K562 (cell line): ENCODE measurements around the gene TMEM132C. TPM values are rescaled to one million over a fixed set of nuclear protein-coding genes. Genes with fewer than 3 reads are reported as not detected.

Experiments
- ATAC-seq: fragments of 200-7000 bp; cut with Tn5 transposase; 3 replicates; pipeline ENCODE4 v1.9.1; 2020; ENCODE audit warnings: moderate library complexity
- BruUV-seq: library from RNA; stranded (reverse); fragments of 400-500 nt; replicated peaks from 2 replicates; lab custom pipeline; 2021; lab: Mats Ljungman, UMichigan
- CTCF ChIA-PET: fragments of 300-600 bp; formaldehyde crosslinking; extraction: SDS; loops from one replicate; lab custom pipeline; 2021; ENCODE audit warnings: low intra/inter-chr PET ratio; lab: Yijun Ruan, JAX
- POLR2A ChIA-PET: fragments of 300-600, 350-650 bp; sonication (Branson Sonifier 250); formaldehyde crosslinking; extraction: SDS; loops from one replicate; lab custom pipeline; 2021; ENCODE audit warnings: antibody characterized with exemption, inconsistent platforms; lab: Yijun Ruan, JAX
- DNase-seq, 4 experiments: peaks; one replicate each; pipeline versions ENCODE4 v3.0.0 to v3.0.0-alpha.2; 2011 to 2018; ENCODE audit warnings: low spot score in 3 of 4, mixed read lengths in 3 of 4; ENCODE audit errors: extremely low read depth in 1 of 4
- FAIRE-seq: peaks from 2 replicates; lab custom pipeline; 2011; peaks lifted over from hg19 to GRCh38; lab: Jason Lieb, UNC
- H2AFZ ChIP-seq: 2 replicates; pipeline ENCODE4 v1.6.0; 2011; ENCODE audit warnings: low read depth, low read length, control low read depth, inconsistent platforms
- H3K27ac ChIP-seq: fragments of 200-600 bp; 3 replicates; pipeline ENCODE4 v1.8.0; 2011; ENCODE audit warnings: low read depth, mild to moderate bottlenecking, control low read depth, inconsistent platforms, low read length, moderate library complexity, mixed read lengths; ENCODE audit errors: extremely low read depth
- H3K27me3 ChIP-seq, 2 experiments: fragments of 300-600 bp in 1 of 2; 2 replicates in 1 of 2; 3 replicates in 1 of 2; pipeline versions ENCODE4 v1.6.0 to v1.8.0; 2011; ENCODE audit warnings: inconsistent platforms in 2 of 2, low read length in 2 of 2, mild to moderate bottlenecking in 1 of 2, mixed read lengths in 1 of 2, moderate library complexity in 1 of 2; ENCODE audit not compliant: control insufficient read depth in 2 of 2, insufficient read depth in 2 of 2
- H3K36me3 ChIP-seq: fragments of 300-600 bp; 3 replicates; pipeline ENCODE4 v1.8.0; 2011; ENCODE audit warnings: mild to moderate bottlenecking, low read length, inconsistent platforms; ENCODE audit not compliant: control insufficient read depth, insufficient read depth
- H3K4me1 ChIP-seq, 2 experiments: fragments of 200-600 bp in 1 of 2; replicated peaks in 1 of 2; 2 replicates in 1 of 2; 3 replicates in 1 of 2; pipeline versions ENCODE4 v1.5.1 to v1.8.0; 2011; ENCODE audit warnings: inconsistent platforms in 2 of 2, low read length in 2 of 2, mild to moderate bottlenecking in 1 of 2, mixed read lengths in 1 of 2, moderate library complexity in 1 of 2; ENCODE audit not compliant: control insufficient read depth in 2 of 2, insufficient read depth in 2 of 2
- H3K4me2 ChIP-seq: 2 replicates; pipeline ENCODE4 v1.6.1; 2011; ENCODE audit warnings: low read length, control low read depth, inconsistent platforms, mixed read lengths; ENCODE audit not compliant: insufficient read depth
- H3K4me3 ChIP-seq: fragments of 200-600 bp; sonication (generic), shearing (Covaris generic); 2 replicates; pipeline ENCODE4 v1.5.1; 2016; ENCODE audit warnings: control low read depth, inconsistent platforms
- H3K79me2 ChIP-seq: fragments of 200-600 bp; 3 replicates; pipeline ENCODE4 v1.8.0; 2011; ENCODE audit warnings: low read length, inconsistent platforms; ENCODE audit not compliant: control insufficient read depth, insufficient read depth
- H3K9ac ChIP-seq, 2 experiments: 2 replicates each; pipeline versions ENCODE4 v1.6.0 to v1.6.1; 2011; ENCODE audit warnings: low read depth in 2 of 2, low read length in 2 of 2, control low read depth in 1 of 2, inconsistent platforms in 1 of 2, mild to moderate bottlenecking in 1 of 2, mixed read lengths in 1 of 2; ENCODE audit not compliant: insufficient read depth in 1 of 2
- H3K9me1 ChIP-seq: one replicate; pipeline ENCODE4 v1.6.0; 2011; ENCODE audit warnings: inconsistent platforms, mild to moderate bottlenecking, low read length, moderate library complexity; ENCODE audit not compliant: control insufficient read depth, insufficient read depth
- H3K9me3 ChIP-seq: replicated peaks from 2 replicates; pipeline ENCODE4 v1.5.1; 2011; ENCODE audit warnings: low read depth, low read length, inconsistent platforms; ENCODE audit not compliant: control insufficient read depth, insufficient read depth
- H4K20me1 ChIP-seq: replicated peaks from 2 replicates; pipeline ENCODE4 v1.6.1; 2011; ENCODE audit warnings: low read length, inconsistent platforms, mixed read lengths; ENCODE audit not compliant: control insufficient read depth, insufficient read depth
- ARID1B ChIP-seq: fragments of 450-650 bp; IDR thresholded peaks from 2 replicates; pipeline ENCODE4 v1.6.1; 2016; ENCODE audit warnings: antibody characterized with exemption, mild to moderate bottlenecking, inconsistent platforms
- ARID2 ChIP-seq: fragments of 450-650 bp; IDR thresholded peaks from 2 replicates; pipeline ENCODE4 v1.6.1; 2017; ENCODE audit warnings: antibody characterized with exemption, mild to moderate bottlenecking
- BHLHE40 ChIP-seq: IDR thresholded peaks from 2 replicates; pipeline ENCODE4 v1.6.1; 2011; ENCODE audit warnings: low read length, improper control_type of control experiment
- GATAD2B ChIP-seq: fragments of 450-650 bp; IDR thresholded peaks from 2 replicates; pipeline ENCODE4 v1.6.1; 2017; ENCODE audit warnings: mild to moderate bottlenecking, borderline replicate concordance
- MITF ChIP-seq: IDR thresholded peaks from 2 replicates; pipeline ENCODE4 v1.6.1; 2014; ENCODE audit warnings: antibody characterized with exemption
- NFXL1 ChIP-seq: fragments of 450-650 bp; formaldehyde crosslinking; IDR thresholded peaks from 2 replicates; pipeline ENCODE4 v1.4.0; 2021; ENCODE audit warnings: mild to moderate bottlenecking
- NONO ChIP-seq, 2 experiments: fragments of 200-400 bp in 1 of 2; fragments of 450-650 bp in 1 of 2; formaldehyde crosslinking in 1 of 2; IDR thresholded peaks; 2 replicates each; pipeline ENCODE4 v1.6.1; 2017; ENCODE audit warnings: low read depth in 2 of 2, mild to moderate bottlenecking in 2 of 2, moderate library complexity in 2 of 2, low read length in 1 of 2
- SMAD3 ChIP-seq: fragments of 450-650 bp; formaldehyde crosslinking; conservative IDR thresholded peaks from 2 replicates; pipeline ENCODE4 v1.4.0; 2020; ENCODE audit warnings: mild to moderate bottlenecking
- SUPT5H ChIP-seq: fragments of 450-650 bp; IDR thresholded peaks from 2 replicates; pipeline ENCODE4 v1.6.1; 2016
- TAF1 ChIP-seq: IDR thresholded peaks from 2 replicates; pipeline ENCODE4 v1.6.1; 2011; ENCODE audit warnings: mild to moderate bottlenecking, low read length, moderate library complexity; ENCODE audit not compliant: insufficient read depth, control insufficient read depth, severe bottlenecking; ENCODE audit errors: extremely low read depth
- ZNF3 ChIP-seq: fragments of 250-450 bp; sonication (Bioruptor Pico); IDR thresholded peaks from 2 replicates; pipeline ENCODE4 v1.5.0; 2021; ENCODE audit warnings: mild to moderate bottlenecking, moderate library complexity
- WGBS: fragments of 100-300 bp; shearing (Covaris generic); methylation state at CpG from one replicate; pipeline ENCODE4 v1.1.6; 2016; ENCODE audit warnings: low coverage, mixed read lengths; ENCODE audit not compliant: insufficient coverage; ENCODE audit errors: missing lambda C conversion rate; 5-methylcytosine and 5-hydroxymethylcytosine counted together
- in situ Hi-C: fragments of 300-500 bp; cut with MboI; formaldehyde crosslinking; loops from 4 replicates; pipeline ENCODE4 v1.15.0; 2018; ENCODE audit warnings: inconsistent platforms, mixed read lengths
- intact Hi-C: fragments of 100-400 bp; cut with micrococcal nuclease; formaldehyde crosslinking; loops from 2 replicates; pipeline ENCODE4 v1.14.2; 2022
- polyA plus RNA-seq, 8 experiments: library from polyadenylated mRNA; depleted of rRNA in 4 of 8; stranded (reverse) in 5 of 8; unstranded in 3 of 8; fragments of >200 nt; fragmentation: Nextera tagmentation in 2 of 8; fragmentation: Illumina TruSeq in 1 of 8; extraction: Ambion mirVana in 2 of 8; extraction: Trizol in 1 of 8; gene quantifications; 2 replicates each; pipeline versions ENCODE4 v1.2.1 to v1.2.3, GENCODE V29; 2011 to 2014; ENCODE audit warnings: inconsistent platforms in 1 of 8, missing spikeins in 1 of 8
- total RNA-seq, 7 experiments: library from RNA; depleted of rRNA in 6 of 7; stranded (reverse); fragments of >200 nt in 6 of 7; fragmentation: Illumina TruSeq in 2 of 7; extraction: Trizol in 2 of 7; gene quantifications; 2 replicates each; pipeline versions ENCODE4 v1.2.1 to v1.2.3, GENCODE V29; 2011 to 2021; ENCODE audit warnings: low replicate concordance in 1 of 7
- TF ChIP-seq, protein P1 (sequence below): fragments of 450-650 bp; formaldehyde crosslinking; IDR thresholded peaks from 2 replicates; pipeline ENCODE4 v1.4.0; 2022; ENCODE audit warnings: missing genetic modification characterization

TMEM132C gene
- total and polyA plus RNA-seq, 9 of the 15 experiments (the other 6 are each of a cell fraction or from before 2014, with no cell fraction given) = not detected

DNA sequence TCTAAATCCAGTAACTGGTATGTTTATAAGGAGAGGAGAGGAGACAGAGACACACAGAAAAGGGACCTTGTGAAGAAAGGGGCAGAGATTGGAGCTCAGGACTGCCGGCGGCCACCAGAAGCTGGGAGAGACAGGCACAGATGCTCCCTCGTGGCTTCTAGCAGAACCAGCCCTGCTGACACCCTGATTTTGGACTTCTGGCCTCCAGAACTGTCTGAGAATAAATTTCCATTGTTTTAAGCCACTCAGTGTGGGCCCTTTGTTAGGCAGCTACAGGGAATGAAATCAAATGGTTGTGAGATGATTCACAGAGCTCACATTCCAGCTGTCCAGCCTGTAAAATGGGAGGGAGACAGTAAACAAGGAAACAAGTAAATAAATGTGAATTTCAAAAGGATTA, 47.6 kb downstream of the TMEM132C start:
- no peaks in the 10 kb centered on the region for H3K9me3 ChIP-seq
- H4K20me1 ChIP-seq = no peaks in the 10 kb centered on the region; the same call in 1 of the 2 replicates
- intact Hi-C loops (no loop called here), in situ Hi-C loops (no loop called here)
- H3K4me3 ChIP-seq = no peak overlapping the region
- peaks cover 0 to 3% of the 10 kb centered on the region in 2 experiments; a peak in 1 of 5 replicates for H3K4me1 ChIP-seq
- ChIA-PET POLR2A (no interaction called here), CTCF (no interaction called here)
- WGBS = 4% methylated on average over 3 of the region's 3 CpGs
- FAIRE-seq (no peak), DNase-seq (no peak), ATAC-seq (no peak)
- TF ChIP-seq NONO (IDR thresholded peaks at IDR 0.05; ENCODE audit: low read depth in 2 of 2, low read length in 1 of 2) (no peak), SMAD3 (CRISPR knock-in tag) (no peak), ZNF3 (CRISPR knock-in tag) (no peak), SUPT5H (no peak), TAF1 (no peak), GATAD2B (no peak), ARID1B (no peak), MITF (no peak), ARID2 (no peak), NFXL1 (CRISPR knock-in tag) (no peak), BHLHE40 (no peak)
- TF ChIP-seq, protein P1, sequence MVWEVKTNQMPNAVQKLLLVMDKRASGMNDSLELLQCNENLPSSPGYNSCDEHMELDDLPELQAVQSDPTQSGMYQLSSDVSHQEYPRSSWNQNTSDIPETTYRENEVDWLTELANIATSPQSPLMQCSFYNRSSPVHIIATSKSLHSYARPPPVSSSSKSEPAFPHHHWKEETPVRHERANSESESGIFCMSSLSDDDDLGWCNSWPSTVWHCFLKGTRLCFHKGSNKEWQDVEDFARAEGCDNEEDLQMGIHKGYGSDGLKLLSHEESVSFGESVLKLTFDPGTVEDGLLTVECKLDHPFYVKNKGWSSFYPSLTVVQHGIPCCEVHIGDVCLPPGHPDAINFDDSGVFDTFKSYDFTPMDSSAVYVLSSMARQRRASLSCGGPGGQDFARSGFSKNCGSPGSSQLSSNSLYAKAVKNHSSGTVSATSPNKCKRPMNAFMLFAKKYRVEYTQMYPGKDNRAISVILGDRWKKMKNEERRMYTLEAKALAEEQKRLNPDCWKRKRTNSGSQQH = no peak
- BruUV-seq = no TSS peak
- no peaks in the 10 kb centered on the region for H3K79me2 ChIP-seq
- H3K9me1 ChIP-seq = no peaks in the 10 kb centered on the region
- no peak overlapping the region for H3K9ac ChIP-seq
- no peak overlapping the region for H2AFZ ChIP-seq
- no peak overlapping the region for H3K27ac ChIP-seq
- H3K27me3 ChIP-seq = peaks cover 3 to 18% of the 10 kb centered on the region in 2 experiments; a peak in 4 of 5 replicates
- no peaks in the 10 kb centered on the region for H3K36me3 ChIP-seq
- H3K4me2 ChIP-seq = no peak overlapping the region
